Activated CD4-positive, CD25-positive, alpha-beta regulatory T cell treated with anti-CD3 and anti-CD28 coated beads, Interleukin-2, amount 50 U/mL, for 72 hours (primary cell): ENCODE results near the gene NINJ2.
"Not testable (repeated sequence)": the region's sequence is repeated elsewhere in the genome, so short reads cannot be mapped to it uniquely, and the experiment has no call there.

ENCODE experiments used
- DNase-seq: peaks from one replicate; pipeline ENCODE4 v3.0.0; 2021

The NINJ2 gene, protein sequence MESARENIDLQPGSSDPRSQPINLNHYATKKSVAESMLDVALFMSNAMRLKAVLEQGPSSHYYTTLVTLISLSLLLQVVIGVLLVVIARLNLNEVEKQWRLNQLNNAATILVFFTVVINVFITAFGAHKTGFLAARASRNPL

DNA sequence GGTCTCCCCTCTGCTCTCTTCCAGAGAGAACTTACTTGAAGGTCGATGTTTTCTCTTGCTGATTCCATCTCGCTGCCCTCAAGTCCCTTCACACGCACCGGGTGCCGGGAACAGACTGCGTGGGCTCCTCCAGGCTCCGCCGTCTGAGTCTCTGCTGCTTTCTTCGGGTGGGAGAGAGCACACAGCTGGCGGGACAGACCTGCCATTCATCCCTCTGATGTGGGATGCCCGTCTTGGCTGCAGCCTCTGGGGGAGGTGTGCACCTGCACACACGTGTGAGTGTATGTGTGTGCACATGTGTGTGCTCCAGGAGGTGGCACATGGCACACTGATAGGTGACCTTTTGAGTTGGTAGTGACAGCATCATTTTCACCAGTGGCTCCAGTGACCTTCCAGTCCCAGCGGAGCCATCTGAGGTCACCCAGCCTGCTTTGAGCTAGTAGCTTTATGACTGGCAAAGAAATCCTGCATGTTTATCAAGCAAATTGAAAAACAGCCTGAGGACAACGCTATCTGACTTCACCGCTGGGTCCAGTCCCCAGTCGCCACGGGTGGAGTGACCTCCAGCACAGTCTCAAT, at the start of gene NINJ2:
NINJ2 (minus strand) TSS at position 153 of the 579 bp plus-strand sequence; CDS start at position 68, 85 bp downstream.
- DNase-seq: no peak

DNA sequence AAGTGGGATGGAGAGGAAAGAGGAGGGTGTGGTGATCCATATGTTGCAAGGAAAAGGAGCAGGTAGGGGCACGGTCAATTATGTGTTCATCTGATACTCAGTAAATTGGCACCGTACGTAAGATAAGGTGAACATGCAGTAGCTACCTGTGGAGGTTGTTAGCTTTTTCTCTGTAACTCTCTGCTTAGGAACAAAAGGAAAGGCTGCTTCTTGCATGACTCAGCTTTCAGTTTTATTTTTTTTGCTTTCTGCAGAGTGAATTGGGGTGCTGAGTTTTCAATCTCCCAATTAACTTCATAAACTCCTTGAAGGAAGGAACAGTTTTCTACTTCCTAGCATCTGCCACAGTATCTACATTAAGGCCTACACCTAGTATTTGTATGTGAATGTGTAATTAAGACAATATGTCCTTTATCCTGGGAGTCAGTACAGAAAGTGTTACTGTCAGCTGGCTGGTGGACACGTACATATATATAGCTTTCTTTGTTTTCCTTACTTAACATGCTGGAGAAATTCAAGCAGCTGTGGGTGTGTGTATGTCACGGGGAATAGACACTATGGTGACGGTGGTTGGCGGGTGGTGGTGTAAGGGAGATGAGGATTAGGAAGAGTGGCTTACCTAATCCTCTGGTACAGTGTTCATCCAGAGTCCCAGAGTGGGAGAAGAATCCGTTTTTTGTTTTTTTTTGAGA, 49.1 kb upstream of the NINJ2 start:
- no peak for DNase-seq

DNA sequence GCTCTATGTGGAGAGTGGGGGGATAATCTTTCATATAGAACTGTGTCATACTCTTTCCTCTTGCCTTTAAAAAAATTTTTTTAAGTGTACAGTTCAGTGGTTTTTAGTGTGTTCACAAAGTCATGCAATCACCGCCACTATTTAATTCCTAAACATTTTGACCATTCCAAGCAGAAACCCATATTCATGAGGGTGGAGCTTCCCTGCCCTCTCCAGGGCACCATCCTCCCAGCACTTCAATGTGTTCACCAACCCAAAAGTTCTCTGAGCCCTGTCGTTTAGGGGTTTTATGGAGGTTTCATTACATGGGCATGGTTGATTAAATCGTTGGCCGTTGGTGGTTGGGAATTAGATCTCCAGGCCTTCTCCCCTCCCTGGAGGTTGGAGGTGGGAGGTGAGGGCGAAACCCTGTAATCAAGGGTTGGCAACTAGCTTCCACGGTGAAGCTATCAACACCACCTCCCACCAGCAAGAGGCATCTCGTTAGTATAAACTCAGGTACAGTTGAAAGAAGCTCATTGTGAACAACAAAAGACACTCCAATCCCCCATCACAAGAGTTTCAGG, 46.3 kb upstream of the NINJ2 start:
- no peak for DNase-seq

DNA sequence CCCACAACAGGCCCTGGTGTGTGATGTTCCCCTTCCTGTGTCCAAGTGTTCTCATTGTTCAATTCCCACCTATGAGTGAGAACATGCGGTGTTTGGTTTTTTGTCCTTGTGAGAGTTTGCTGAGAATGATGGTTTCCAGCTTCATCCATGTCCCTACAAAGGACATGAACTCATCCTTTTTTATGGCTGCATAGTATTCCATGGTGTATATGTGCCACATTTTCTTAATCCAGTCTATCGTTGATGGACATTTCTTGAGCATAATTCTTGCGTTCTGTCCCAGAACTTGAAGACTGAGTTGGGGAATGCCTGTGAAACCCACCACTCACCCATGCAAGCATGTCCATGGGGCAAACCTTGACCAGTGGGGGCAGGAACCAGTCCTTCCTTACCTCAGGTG, 44.8 kb upstream of the NINJ2 start:
- DNase-seq: not testable (repeated sequence)

DNA sequence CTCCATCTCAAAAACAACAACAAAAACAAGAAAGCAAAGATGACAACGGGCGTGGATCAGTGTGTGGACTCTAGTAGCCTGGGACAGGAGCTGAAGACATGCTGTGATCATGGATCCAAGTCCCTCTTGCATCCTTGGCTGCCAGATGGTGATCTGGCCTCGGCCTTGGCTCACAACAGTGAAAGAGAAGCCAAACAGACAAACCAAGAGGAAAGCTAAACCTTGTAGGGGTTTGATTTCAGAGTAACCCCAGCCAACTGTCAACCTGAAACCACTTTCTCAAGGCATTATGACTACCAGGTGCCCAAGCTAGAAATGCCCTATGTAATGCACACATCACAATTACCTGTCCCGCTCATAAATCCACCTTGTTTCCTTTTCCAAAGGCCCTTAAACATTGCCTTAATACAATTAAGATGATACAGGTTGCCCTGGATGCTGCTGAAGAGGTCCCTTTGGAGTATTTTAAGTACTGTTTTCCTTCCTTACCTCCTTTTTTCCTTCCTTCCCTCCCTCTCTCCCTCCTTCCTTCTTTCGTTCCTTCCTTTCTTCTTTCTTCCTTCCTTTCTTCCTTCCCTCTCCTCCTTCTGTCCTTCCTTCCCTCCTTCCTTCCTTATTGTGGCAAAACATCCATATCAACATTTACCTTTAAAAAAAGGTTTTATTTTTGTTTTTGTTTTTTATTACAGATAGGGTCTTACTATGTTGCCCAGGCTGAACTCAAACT, 41.4 kb upstream of the NINJ2 start:
- DNase-seq: no peak

DNA sequence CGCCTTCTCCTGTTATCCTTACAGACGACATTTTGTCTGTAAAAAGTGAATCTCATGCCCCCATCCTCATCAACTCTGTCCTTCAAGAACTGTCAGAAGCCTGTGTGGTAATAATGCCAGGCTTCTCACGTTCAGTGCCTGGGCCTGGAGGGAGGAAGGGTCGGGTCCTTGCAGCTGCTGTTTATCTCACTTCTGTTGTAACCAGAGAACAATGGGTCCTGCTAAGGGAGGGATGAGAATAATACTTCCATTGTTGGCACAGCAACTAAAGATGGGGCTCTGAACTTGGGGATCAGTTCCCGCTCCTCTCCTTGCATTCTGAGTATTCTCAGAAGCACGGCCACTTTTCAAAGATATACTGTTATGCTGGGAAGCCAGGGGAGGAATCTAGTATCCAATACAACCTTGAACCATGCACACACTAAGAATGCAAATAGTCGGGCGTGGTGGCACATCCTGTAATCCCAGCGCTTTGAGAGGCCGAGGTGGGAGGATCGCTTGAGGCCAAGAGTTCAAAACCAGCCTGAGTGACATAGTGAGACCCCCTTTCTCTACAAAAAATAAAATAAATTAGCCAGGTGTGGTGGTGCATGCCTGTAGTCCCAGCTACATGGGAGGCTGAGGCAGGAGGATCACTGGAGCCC, 38.8 kb upstream of the NINJ2 start:
- no peak for DNase-seq

DNA sequence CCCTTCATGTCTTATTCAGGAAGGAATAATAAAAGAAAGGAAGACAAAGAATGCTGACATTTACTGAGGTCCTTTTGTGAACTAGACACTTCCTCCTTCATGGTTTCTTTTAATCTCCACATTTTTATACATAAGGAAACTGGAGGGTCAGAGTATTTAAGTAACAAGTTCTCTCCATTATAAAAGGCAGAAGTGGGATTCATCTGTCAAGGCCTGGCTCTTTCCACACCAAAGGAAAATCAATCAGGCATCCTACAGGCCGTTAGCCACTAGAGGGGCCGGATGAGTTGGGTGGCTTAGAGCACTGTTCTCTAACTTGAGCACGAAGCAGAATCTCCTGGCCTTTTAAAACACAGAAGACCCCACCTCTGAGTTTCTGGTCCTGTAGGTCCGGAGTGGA, 36.8 kb upstream of the NINJ2 start:
- DNase-seq: no peak

DNA sequence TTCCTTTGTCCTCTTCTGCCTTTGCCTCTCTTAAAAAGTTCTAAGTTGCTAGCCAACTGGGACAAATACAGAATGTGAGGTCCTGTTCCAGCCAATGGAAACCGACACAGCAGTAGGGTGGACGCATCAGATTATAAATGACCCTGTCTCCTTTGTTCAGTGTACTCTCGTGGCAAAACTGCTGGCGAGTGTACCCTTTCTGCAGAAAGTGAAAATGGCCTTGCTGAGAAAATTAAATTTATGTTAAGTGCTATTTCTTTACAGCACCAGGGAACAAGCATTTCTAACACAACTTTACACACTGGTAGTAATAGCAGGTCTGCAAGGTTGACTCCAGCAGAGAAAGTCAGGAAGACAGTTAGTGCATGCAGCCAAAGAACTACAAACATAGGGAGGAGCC, 35.0 kb upstream of the NINJ2 start:
- not testable (repeated sequence) for DNase-seq

DNA sequence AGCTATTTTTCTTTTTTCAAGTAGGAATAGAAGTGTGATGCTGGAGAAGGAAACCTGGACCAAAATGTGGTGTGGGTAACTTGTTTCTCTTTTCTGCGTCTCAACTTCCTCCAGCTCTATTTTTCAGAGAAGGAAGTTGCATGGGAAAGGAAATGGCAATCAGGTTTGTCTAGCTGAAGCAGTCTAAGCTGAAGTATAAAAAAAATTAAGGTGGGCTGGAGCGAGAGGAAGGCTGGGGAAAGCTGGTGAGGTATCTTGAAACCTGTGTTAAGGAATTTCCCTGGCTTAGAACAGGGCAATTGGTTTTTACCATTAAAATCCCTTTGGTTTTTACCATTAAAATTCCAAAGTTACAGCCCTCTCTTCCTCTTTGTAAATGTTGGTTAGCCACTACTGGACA, 34.2 kb upstream of the NINJ2 start:
- DNase-seq: no peak

DNA sequence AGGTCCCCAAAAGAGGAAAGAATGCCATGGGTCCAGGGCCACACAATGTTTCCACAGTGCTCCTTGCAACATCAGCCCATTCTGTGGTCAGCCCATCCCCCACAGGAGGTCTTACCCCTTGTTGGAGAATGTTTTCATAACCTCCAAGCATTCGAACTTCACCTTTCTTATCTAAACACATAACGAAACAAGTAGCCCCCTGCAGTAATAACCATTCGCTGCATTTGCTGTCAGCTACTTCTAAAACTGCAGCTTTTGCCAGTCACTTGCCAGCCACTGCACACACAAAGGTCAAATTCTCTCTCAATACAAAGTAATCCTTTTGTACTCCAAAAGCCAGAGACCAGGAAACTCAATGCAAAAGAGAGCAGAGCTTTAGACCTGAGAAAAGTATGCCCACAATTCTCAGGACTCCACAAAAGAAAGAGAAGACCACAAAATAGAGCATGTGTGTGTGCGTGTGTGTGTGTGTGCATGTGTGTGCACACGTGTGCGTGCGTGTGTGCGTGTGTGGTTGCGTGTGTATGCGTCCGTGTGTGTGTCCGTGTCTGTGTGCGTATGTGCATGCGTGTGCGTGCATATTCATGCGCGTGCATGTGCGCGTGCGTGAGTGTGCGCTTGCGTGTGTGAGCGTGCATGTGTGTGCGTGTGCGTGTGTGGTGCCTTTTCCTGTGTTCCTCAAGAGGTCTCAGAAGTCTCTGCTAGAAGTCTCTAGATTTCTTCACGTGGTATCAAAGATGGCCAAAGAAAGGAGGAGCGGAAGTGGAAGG, 31.7 kb upstream of the NINJ2 start:
- DNase-seq: no peak

DNA sequence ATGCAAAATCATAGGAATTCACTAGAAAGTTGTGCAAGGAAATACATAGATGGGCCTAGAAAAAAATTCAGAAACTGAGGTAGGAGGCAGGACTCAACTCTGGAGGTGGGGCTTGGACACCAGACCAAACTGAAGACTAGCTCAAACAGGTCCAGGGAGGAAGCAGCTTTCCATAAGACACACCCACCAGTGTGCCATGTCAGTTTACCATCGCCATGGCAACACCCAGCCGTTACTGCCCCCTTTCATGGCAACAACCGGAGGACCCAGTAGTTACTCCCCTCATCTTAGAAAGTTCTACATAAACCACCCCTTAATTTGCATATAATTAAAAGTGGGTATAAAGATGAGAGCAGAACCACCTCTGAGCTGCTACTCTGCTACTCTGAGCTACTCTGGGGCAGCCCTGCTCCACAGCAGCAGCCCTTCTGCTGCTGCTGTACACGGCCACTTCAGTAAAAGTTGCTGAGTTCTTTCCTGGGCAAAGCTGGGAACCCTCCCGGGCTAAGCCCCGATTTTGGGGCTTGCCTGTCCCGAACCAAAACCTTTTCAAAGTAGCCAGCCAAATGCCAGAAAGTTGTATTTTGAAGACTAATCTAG, 30.8 kb upstream of the NINJ2 start:
- DNase-seq: no peak

DNA sequence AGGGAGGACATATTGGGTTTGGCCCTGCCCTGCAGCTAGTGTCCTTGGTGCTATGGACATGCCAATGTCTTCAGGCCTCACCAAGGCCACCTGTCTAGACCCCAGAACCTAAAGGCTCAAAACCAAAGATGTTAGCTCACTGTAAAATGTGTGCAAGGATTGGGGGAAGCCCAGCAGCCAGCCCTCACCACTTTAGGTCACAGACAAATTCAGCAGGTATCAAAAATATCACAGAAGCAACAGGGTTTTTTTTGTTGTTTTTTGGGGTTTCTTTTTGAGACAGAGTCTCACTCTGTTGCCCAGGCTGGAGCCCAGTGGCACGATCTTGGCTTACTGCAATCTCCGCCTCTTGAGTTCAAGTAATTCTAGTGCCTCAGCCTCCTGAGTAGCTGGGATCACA, 29.0 kb upstream of the NINJ2 start:
- DNase-seq: no peak

DNA sequence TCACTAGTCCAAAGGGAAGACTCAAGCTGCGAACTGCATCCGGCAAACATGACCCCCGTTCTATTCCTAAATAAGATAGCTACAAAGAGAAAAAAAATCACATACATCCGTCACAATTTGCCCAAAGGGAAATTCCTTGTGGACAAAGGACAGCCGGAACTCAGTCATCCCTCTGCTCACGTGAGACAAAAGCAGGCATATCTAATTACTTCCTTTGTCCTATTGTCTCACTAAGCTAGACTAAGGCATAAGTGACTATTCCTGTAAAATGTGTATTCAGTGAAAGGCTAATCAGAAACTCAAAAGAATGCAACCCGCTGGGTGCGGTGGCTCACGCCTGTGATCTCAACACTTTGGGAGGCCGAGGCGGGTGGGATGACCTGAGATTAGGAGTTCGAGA, 27.2 kb upstream of the NINJ2 start:
- DNase-seq: no peak

DNA sequence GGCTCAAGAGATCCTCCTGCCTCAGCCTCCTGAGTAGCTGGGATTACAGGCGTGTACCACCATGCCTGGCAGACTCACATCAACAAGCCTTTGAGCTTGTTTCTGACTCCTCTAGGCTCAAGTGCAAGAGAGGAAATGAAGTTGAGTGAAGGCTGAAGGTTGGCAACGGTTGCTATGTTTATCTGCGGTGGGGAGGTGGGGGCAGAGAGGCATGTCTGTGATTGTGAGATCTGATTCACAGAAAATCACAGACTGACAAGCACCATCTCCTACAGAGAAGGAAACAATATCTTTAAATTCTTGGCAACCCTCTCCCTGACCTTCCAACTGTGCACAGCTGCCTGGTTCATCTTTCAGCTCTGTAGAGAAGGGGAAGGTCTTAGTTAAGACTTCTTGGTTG, 22.1 kb upstream of the NINJ2 start:
- DNase-seq: peak; percentile 61

DNA sequence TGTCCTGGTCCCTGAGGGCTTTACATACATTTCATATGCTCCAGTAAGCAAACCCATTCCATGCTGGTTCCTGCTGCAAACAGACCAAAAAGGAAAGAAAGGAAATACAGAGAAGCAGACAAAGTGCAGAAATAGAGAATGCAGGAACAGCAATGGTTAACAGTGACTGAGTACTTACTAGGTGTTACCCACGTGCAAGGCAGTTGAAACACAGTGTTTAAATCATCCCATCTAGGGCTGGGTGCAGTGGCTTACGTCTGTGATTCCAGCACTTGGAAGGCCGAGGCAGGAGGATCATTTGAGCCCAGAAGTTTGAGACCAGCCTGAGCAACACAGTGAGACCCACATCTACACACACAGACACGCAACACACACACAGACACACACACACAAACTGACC, 21.2 kb upstream of the NINJ2 start:
- DNase-seq: no peak

DNA sequence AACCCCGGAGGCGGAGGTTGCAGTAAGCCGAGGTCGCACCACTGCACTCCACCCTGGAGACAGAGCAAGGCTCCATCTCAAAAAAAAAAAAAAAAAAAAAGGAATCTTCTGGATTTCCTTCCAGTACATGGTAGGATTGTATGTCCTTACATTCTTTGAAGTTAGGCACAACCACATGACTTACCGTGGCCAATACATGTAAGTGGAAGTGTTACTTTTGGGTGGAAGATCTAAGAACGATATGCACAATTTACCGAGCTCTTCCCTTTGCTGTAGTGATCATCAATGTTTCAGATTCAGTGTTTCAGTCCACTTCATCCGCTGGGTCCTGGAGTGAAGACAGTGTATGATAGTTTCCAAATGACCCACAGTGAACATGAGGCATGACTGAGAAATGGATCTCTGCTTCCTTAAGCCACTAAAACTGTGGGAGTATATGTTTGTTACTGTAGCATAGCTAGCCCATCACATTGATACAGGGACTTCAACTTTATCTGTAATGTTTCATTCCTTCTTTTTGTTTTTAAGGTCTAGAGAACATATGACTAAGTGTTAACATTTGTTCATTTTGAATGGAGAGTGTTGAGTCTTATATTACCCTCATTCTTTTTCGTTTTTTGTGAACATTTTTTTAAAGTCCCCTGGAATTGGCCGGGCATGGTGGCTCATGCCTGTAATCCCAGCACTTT, 18.5 kb upstream of the NINJ2 start:
- DNase-seq: no peak

DNA sequence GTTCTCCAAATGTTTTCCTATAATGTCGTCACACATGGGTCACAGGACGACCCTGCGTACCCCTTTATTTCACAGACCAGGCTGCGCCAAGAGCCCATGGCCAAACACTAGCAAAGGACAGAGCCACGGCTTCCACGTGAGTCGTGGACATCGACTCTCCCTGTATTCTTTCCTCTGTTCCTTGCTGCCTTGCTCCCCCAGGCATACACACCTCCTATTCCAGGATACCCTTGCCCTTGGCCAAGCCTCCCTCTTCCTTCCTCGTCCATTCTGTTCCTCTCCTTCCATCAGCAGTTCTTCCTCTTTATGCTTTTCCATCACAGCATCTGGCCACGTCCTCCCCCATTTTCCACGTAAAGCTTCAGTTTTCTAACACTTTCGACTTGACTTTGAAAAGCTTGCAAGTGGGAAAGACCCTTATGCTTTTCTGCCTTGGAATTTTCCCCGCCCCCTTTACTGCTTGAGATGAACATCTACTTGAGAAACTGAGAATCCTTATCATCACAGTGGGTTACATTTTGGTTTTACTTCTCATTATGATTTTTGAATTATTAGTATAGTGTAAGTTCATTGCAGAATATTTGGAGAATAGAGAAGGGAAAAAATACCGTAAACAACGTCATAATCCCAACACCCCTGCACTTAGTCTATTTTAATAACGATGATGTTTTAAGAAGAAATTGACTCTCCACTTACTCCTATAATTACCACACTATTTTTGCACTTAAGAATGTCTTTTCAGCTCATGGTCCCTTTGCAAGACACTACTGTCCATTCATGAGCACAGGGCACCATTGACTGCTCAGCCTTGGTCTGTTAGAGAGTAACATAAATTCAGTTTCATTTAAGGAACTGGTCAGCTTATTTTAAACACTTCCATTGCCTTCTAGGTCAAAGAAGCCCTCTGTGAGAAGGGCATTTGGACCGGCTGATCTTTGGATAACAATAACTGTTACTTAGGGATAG, 15.8 kb upstream of the NINJ2 start:
- DNase-seq: no peak

DNA sequence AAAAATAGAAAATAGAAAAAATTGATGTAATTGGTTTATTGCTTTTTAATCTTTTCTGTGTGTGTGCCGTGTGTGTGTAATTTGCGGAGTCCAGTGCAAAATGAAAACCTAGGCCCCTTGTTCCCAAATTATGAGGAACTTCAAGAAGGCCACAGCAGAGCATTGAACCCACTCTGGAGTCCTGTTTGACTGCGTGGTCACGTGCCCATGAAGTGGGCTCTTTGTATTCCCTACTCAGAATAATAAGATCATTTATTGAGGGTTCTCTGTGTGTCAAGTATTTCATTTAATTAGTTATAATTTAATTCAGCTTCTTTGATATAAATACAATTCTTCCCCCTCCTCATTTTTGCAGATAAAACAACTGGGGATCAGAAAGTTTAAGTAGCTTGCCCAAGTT, 12.3 kb upstream of the NINJ2 start:
- DNase-seq: no peak

DNA sequence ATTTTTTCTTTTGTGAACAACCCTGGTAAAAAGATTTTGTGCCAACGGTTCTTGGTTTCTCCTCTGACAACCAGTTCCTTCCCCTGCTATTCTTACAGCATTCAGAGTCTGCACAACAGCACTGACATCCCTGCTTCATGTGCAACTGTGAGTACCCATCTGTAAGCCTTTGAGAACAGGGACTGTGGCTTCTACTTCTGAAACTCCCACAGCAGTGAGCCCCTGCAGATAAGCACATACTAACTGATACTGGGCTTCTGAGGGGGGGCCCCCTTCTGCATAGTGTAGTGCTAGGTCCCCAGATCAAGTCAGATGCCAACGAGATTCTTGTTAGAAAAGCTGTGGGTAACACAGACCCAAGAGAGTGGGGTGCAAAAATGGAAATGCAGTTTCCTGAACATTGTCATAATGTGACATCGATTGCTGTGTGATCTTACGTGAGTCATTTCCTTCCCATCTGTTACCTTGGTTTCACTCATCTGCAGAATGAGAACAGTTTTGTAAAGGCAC, 11.1 kb upstream of the NINJ2 start:
- DNase-seq: peak; percentile 69

DNA sequence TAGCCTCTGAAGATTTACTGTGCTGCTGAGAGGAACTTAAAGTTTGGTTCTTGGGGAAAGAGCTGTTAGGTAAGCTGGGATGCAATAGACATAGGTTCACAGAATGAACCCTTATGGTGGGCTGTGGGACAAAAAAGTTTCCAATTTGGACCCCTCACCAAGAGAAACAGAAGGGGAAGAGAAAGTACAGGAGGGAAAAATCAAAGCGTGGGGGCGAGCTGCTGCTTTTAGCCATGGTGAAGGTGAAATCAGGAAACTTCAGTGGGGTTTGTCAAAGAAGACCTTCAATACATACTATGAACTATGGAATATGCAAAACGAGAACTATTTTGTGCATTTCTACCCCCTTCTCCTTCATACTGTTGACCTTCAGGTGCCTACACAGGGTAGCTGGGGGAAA, 10.6 kb upstream of the NINJ2 start:
- DNase-seq: no peak
